ENCODE measurements around the gene DAP.
"Not testable (repeated sequence)": the region's sequence is repeated elsewhere in the genome, so short reads cannot be mapped to it uniquely, and the experiment has no call there.

Gene DAP

DNA sequence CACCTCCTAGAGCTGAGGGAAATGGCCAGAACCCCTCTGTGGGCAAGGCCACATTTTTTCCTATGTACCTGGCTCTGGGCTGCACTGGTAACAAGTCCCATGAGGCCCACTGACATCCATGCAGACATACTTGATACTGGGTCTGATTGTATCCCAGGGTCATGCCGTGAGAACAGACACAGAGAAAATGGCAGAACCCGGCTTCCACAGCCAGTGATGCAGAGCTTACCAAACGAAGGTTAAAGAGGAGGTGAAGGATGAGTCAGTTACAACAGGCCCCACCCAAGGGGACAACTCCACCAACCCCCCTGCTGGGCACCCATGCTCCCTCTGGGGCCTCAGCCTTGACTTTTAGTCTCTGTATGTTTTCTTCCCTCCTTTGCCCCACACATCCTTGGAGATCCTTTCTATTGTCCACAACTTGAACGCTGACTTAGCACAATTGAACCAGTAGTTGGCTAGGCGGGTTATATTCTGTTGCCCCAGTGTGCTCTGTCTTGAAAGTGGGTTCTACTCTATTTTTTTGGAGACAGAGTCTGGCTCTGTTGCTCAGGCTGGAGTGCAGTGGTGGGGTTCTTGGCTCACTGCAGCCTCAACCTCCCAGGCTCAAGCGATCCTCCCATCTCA is 93.5 kb downstream of the DAP start:
- DNase-seq = no peak

DNA sequence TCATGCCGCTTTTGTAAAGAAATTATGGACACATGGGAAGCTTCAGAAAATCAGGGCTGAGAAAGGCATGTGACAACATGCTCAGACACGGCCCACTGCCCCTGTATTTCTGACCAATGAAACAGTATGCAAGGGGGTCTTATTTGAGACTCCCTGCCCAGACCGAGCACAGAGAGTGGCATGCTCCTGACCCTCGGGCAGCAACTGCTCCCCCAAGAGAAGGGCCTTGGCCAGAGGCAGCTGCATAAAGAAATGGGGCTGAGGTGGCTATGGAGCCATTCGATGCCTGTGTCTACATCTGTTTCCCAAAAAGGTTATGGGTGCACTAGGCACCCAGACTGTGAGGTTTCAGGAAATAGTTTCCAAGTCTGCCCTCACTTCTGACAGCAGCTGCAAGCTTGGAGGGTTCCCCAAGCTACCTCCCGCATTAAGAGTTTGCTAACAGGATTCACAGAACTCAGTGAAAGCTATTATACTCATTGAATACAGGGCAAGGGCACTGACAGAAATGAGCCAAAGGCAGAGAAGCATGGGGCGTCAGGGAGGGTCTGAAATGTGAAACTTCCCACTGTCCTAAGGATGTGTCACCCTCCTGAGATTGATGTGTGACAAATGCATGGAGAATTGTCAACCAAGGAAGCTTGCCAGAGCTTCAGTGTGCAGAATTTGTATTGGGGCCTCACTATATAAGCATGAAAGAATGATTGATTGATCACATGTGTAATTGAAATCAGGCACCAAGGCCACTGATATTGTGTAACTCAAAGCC is 94.3 kb downstream of the DAP start:
- no peak for DNase-seq

DNA sequence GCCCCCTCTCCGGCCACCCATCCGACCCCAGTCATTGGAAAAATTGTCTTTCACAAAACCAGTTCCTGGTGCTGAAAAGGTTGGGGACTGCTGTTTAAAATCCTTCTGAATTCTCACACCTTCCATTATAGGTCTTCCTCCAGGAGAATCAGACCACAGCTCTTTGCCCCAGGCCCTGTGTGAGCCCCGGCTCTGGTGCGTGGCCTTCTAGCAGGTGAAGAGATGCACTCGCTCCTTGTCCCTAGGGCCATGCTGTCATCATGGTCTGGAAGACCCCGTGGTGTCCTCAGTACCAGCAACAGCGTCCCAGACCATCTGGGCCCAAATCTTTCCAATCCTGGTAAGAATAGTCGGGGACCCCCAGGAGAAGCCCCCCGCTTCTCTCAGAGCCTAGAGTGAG is 95.2 kb downstream of the DAP start:
- DNase-seq = no peak

DNA sequence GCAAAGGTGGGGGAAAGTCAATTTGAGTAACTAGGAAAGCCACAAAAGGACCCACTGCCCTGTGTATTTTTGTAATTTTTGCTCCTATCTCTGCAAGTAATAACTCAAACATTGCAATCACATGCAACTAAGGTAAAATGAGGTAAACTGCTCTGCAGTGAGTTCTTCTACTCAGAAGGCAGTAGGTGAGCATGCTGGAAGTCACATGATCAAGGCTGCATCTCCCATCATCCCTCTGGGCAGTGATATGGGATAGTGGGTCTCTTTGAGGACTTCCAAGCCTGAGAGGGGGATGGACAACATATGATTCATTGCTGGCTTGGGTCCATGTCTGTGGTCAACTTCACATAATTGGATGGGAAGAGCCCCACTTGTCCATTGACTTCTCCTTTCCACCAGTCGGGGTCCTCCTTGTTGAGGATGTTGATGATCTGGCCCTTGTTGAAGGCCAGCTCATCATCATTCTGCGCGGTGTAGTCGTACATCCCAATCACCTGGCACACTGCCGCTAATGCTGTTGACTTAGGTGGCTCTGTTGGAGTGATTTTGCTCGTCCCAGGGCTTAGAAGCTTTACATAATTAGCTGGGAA is 96.8 kb downstream of the DAP start:
- not testable (repeated sequence) for DNase-seq

DNA sequence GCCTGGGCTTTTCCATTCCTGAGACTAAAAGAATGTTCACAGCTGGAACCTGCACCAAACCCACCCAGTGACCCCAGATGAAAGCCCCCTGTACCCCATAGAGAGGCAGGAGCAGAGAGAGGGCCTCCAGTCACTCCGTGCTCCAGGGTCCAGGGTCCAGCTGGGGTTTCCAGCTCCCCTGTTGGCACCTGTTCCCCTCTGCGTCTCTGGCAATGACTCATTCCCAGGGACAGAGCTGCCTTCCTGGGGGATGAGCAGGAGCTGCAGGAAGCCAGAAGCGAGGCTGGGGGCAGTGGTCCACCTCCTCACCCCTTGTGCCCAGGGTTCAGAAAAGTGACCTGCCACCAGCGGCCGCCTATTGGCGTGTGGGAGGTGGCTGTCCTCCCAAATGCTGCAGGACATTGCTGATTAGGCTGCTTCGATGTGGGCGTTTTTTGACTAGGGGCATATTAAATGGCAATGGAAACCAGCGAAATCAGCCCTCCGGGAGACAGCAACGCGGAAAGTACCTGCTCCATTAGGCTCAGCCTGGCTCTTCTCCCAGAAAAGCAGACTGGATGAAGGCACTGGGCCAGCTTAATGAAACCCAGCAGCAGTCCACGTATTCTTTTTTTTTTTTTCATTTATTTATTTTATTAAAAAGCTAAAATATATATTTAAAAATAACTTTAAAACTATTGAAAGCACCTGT is 97.4 kb downstream of the DAP start:
- DNase-seq = no peak

DNA sequence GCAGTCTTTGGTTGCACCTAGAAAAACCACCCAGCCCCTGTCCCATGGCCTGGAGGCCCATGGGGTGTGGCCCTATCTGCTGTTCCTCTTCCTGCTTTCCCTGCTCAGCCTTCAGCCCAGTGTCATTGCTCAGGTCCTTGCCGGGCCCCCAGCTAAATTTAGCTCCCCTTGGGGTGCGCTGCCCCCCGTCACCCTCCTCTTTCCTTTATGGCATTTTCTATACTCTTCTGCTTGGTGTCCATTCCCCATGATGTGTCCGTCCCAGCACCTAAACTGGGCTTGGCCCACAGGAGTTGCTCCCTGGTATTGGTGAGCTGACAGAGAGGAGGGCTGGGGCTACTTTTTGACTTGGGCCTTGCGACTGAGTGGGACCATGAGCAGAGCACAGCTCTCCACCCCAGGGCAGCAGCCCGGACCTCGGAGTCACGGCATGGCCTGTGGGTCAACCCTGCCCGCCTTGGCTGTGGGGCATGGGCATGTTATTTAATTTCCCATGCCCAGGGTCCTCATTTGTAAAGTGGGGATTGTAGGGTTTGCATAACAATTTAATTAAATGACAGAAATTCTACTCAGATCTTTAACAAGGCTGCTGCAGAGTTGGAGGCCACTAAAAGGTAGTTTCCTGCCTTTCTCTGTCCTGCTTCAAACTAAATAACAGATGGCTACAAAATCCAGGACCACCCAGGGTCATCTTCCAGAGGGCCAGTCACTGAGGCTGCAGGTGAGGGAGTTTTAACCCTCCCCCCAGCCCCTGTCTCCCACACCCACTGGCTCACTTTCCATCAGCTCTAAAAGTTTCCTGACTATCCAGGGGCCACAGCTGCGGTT is 98.2 kb downstream of the DAP start:
- DNase-seq = no peak

DNA sequence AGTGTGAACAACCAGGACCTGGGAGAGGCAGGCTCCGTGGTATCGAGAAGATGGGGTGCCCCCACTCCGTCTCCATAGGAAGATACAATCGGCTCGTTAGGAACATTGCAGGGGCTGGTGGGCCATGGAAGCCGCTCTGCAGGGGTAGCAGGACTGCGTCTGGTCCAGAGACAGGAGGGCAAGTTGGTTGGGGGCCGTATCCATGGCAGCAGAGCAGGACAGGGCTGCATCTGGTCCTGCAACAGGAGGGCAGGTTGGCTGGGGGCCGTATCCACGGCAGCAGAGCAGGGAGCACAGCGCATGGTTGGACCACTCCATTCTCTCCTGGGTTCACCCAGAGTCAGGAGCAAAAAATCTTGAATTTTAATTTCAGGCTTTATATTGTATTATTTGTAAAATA is 99.0 kb downstream of the DAP start:
- DNase-seq = no peak

DNA sequence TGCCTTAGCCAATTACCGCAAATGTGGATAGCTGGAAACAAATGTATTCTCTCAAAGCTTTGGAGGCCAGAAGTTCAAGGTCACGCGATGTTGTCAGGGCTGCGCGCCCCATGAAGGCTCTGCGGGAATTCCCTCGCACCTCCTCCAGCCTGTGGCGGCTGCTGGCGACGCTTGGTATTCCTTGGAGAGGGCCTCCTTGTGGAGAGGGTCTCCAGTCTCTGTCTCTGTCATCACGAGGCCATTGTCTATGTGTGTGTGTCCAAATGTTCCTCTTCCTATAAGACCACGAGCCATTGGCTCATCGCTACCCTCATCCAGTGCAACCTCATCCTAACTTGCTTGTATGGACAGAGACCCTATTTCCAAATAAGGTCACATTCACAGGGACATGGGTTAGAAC is 99.6 kb downstream of the DAP start:
- DNase-seq = no peak

DNA sequence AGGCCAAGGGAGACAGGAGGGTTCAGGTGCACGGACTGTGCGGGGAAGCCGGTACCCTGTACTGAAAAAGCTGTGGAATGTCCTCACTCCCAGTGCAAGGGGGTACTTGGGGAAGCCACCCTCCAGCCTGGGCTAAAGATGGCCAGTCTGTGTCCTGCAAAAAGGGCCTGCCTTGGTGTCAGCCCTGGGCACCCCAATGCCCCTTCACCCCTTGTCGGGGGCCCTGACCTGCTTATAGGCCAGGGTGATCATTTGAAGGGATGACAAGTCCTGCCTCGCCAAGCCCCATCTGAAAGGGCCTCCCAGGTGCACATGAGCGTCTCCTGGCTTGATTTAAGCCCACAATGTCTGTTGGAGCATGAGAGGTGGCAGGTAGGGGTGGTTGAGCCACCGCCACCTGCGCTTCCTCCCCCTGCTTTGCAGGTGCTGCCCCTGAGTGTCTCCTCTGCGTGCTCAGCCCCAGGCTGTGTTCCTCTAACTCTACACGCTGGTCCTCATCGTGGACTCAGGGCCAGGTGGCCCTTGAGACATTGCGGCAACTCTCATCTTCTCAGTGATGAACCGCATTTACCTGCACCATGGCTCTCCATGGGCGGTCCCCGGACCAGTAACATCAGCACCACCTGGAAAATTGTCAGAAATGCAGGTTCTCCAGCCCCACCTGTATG is 100.2 kb downstream of the DAP start:
- DNase-seq = no peak

DNA sequence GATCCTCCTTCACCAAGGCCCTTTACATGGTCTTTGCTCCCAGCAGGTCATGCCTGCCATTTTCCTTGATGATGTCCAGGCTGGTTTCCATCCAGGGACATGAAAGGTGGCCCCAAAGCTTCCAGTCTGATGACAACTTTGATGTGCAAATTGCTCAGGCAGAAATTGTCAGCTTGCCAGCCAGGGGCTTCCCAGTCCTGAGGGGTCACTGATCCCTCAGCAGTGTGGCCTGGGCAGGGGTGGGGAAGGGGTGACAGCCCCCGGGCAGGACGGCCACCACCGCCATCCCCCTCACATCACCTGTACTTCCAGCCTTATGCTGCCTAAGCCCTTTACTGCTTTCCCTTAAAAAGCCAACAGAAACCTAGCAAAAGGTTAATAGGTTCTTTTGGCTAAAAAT is 100.9 kb downstream of the DAP start:
- no peak for DNase-seq

DNA sequence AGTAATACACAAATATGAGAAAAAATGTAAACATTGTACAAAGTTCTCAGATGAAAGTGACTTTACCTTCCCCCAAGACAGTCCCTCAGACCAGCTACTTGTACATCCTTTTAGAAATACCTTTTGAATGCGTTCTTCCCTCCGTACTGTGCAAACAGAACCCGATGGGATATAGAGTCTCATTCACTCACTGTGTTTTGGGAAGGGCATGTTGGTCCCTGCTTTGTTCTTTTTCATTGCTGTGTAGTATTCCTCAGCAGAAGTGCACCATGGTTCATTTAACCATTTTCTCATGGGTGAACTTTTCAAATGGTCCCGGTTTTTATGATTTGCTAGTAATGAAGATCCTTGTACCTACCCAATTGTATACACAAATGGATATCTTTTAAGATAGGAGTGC is 102.8 kb downstream of the DAP start:
- DNase-seq = no peak

DNA sequence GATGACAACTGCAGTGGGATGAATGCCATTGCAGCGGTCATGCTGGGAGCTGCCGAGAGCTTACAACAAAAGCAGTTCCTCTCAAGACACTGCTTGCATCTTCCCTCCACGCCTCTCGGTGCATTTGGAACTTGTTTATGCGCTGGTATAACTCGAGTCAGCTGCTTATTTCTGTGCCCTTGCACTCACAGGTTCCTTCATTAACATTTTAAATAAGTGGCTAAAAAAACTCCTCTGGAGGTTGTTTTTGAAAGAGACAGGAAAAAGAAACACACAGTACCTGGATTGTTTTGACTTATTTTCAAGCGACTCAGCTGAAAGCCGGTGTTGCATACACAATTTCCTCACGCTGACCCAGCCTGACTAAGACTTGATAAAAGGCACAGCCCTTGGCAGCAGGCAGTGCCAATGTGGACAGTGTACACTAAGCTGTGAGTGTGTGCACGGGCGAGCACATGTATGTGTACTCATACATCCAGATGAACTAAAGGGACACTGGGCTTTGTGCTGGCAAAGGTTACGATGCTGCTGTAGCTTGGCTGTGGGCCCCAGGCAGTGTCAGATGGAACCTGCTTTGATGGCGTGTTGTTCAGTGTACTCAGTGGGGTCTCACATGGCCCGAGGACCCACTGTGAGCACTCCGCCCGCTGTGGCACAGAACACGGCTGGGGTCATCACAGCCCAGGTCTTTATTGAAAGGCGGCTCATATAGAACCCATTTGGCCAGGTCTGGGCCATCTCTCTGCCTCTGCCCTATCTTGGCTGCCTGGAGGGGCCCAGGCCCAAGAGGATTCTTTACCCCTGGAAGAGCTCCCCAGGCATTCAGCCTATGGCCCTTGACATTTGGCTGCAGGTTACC is 104.8 kb downstream of the DAP start:
- no peak for DNase-seq

DNA sequence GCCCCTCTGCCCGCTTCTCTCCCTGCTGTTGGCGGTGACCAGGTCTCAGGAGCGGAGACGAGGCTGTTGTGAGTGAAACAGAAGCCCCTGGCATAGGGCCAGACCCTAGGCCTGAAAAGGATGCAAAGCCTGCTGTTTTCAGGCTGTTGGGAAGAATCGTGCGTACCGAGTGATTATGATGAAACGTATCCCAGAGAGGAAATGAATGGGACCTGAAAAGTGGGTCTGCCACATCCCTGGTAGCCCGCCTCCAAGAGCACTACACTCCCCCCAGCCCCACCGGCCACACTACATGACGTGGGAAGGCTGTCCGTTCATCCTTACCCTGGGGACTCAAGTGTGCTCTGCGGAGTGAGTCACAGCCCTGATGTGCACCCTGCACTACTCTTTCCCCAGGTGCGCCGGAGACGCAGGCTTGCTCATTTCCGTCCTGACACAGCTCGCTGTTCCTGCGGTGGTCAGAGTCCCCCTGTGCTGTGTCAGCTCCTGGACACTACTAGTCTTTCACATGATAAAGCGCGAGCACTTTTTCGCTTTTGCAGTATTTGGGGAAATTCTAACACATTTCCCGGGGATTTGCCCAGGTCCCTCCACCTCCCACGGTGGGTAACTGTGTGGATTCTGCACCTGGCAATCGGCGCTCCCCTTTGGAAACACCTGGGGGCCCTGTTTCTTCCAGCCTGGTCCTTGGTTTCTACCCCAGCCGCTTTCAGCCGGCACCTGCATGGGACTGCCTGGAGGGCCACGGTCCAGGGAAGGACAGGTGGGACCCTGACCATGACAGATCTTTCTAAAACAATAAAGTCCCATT is 105.7 kb downstream of the DAP start:
- no peak for DNase-seq

DNA sequence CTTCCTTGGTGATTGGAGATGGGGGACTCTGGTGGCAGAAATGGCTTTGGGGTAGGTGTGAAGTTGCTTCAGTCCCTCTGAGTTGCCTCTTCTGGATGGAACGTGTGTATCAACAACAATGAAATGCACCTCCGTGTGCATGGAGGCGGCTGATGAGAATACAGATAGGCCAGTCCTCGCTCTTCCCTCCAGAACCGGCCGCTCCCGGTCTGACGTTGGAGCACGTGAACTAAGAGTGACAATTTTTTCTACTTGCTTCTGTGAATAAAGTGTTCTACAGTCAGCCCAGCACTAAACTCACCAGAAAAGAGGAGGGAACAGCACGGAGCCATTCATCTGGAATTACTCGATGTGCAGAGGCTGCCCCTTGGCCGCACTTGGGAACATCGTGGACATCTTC is 106.5 kb downstream of the DAP start:
- DNase-seq = no peak

DNA sequence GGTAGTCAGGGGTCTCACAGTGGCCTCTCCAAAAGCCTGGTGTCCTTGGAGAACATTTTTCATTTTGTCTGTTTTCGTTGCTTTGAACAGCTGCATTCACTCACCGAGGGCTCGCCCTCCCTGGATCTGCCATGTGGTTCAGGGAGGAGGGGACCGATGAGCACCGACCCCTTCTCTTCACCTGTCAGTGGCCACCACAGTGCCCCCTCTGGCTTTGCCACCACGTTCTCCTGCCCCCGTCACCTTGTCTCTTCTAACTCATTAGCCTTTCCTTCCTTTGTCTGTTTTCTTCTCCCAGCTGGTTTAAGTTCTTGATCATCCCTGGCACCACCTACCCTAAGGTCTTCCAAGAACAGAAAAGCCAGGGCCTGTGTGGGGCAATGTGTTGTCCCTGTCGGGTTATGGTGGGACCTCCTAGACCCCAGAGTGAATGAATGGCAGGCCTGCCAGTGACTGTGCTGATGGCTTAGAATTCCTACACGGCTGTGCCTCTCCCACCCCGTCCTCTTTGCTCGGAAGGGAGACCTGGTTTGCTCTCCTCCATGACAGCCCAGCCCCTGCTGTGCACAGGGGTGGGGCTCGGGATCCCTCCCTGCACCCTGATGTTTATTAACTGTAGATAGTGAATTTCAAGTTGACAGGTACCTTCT is 107.2 kb downstream of the DAP start:
- DNase-seq = no peak

DNA sequence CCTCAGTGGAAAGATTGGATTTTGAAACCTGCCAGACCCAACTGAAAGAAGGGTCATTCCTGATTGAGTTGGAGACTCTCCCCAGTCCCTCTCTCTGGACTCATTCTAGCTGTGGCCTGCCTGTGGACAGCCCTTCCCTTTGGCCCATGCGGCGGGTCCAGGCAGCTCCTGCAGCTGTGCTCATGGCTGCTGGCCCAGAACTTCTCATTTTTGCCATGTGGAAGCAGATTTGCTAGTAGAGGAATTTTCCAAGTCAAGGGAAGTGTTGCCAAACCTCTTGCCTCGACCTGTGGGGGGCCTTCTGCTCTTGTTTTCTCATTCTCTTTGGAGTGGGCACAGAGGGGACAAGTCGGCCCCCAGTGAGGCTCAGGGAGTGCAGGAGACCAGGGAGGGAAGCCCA is 108.0 kb downstream of the DAP start:
- no peak for DNase-seq

DNA sequence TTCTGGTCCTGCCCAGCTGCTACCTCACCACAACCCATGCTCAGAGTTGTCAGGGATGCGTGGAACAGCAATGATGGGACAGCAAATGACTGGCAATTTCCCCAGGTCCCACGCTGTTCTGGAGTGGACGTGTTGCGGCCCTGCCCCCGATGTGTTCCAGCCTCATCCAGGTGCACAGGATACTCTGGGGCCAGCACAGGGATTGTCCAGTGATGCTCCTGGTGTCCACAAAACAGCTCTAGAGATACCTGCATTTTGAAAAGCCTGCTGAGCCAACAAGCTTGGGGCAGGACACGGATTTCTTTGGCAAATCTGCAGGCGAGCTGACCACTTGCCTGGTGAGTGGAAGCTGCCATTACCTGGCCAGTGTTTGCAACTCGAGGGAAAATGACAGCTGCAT is 108.4 kb downstream of the DAP start:
- DNase-seq = no peak

DNA sequence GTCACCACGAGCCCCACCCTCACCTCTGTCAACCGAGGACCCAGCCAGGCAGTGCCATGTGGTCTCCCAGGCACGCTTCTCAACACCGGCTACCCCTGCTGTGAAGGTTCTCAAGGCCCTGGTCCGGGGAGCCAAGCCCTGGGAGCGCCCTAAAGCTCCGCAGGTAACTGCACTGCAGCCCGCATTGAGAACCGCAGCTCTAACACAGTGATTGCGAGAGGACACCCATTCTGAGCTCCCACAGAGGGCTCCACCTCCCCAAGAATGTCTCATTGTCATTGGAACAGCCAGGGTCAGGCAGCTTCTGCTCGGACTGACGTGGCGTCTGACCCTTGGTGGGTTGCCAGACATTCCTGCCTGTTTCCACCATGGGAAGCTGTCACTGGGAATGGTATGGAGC is 108.9 kb downstream of the DAP start:
- DNase-seq = no peak

DNA sequence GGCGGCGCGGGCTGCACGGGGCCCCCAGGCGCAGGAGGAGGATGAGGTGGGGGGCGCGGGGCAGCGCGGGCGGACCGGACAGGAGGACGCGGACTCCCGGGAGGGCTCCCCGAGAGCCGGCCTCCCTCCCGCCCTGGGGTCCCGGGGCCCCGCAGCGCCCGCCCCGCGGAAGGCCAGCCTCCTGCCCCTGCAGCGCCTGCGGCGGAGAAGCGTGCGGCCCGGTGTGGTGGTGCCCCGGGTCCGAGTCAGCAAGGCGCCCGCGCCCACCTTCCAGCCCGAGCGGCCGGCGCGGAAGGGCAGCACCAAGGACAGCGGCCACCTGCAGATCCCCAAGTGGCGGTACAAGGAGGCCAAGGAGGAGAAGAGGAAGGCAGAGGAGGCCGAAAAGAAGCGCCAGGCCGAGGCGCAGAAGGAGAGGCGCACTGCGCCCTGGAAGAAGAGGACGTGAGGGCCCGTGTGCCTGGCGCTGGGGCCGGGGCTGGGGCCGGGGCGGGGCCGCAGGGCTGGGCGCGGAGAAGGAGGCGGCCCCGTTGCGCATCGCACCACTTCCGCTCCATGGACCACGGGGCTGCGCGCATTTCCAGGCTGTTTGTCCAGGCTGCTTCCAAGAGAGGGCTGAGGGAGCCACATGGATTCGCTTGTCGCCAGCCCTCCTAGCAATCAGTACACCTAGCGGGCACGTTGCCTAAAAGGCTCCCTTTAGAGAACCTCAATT is 111.2 kb downstream of the DAP start:
- no peak for DNase-seq
